Breast epithelium (tissue), 3 donors: ENCODE data around the gene FAM187B.

Experiments
- POLR2A ChIP-seq: fragments of 450-650 bp; IDR thresholded peaks from one replicate; pipeline ENCODE4 v1.6.1; 2016; ENCODE audit warnings: antibody characterized with exemption, mild to moderate bottlenecking, moderate library complexity
- POLR2AphosphoS5 ChIP-seq, 3 donors: sonication (generic); formaldehyde crosslinking; IDR thresholded peaks; one replicate each; pipeline ENCODE4 v1.6.1; 2017; ENCODE audit warnings: antibody characterized with exemption in 3 of 3
- TF ChIP-seq, protein P1 (sequence below), 3 donors: fragments of 450-650 bp; IDR thresholded peaks; one replicate each; pipeline ENCODE4 v1.5.1; 2016 to 2017; ENCODE audit warnings: antibody characterized with exemption in 3 of 3, mild to moderate bottlenecking in 3 of 3, moderate library complexity in 3 of 3

DNA sequence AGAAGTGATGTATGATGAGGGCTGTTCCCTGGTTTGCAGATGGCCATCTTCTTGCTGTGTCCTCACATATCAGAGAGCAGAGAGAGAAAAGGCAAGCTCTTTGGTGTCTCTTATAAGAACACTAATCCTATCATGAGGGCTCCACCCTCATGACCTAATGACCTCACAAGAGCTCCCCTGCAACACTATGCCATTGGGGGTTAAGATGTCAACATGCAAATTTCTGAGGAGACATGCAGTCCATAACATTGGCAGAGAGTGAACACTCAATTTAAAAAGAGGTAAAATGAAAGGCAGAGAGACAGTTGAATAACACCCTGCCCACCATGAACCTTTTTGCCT is 10.9 kb downstream of the FAM187B start:
- TF ChIP-seq, protein P1, sequence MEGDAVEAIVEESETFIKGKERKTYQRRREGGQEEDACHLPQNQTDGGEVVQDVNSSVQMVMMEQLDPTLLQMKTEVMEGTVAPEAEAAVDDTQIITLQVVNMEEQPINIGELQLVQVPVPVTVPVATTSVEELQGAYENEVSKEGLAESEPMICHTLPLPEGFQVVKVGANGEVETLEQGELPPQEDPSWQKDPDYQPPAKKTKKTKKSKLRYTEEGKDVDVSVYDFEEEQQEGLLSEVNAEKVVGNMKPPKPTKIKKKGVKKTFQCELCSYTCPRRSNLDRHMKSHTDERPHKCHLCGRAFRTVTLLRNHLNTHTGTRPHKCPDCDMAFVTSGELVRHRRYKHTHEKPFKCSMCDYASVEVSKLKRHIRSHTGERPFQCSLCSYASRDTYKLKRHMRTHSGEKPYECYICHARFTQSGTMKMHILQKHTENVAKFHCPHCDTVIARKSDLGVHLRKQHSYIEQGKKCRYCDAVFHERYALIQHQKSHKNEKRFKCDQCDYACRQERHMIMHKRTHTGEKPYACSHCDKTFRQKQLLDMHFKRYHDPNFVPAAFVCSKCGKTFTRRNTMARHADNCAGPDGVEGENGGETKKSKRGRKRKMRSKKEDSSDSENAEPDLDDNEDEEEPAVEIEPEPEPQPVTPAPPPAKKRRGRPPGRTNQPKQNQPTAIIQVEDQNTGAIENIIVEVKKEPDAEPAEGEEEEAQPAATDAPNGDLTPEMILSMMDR (IDR thresholded peaks at IDR 0.05), result no peak
- TF ChIP-seq POLR2A (no peak), POLR2AphosphoS5 (IDR thresholded peaks at IDR 0.05) (no peak)
